Measurements from ENCODE around the gene COL2A1.

- TF ChIP-seq CTCF (IDR thresholded peaks at IDR 0.05) (no peak), POLR2A (IDR thresholded peaks at IDR 0.05) (no peak)
These were observed 5.2 kb upstream of the COL2A1 start for GRCh38 chr12:48009471-48009870.
